ENCODE data around the gene SAA1. TPM values are rescaled to one million over a fixed set of nuclear protein-coding genes. Genes with fewer than 3 reads are reported as not detected.

Gene SAA1
- total RNA-seq, 2 donors from 2014 or later, result not detected

DNA sequence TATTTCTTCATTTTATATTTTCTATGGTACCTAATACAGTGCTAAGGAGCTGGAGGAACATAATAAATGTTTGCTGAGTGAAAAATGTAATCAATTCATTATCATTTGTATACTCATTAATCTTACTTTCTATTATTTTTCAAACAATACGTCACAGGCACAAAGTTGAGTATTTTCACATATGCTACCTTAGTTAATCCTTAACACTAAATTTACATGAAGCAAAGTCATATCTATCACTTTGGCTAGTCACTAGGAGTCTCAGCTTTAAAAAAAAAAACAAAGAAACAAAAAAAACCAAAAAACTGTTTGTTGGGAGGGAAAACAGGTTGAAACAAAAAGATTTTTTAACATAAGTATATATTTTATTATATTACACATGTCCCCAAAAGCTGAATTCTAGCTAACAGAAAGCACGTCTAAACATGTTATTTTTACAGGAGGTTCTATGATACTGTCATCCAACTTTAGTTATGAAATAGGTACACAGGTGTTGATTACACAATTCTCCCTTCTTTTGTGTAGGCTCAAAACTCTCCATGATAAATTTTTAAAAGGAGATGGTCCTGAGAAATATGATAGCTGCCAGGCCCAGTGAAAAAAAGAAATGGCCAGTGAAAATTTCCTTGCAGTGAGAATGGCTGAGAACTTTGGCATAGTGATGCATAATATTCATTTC lies 41.5 kb downstream of the SAA1 start:
- Mint-ChIP-seq H3K27me3 (no peaks in the 10 kb centered on the region), H3K27ac (no peak overlapping the region), H3K4me3 (no peak overlapping the region), H3K4me1 (ENCODE audit: low read depth in 2 of 2) (no peaks in the 10 kb centered on the region), H3K36me3 (peaks cover 17% of the 10 kb centered on the region), H3K9me3 (no peaks in the 10 kb centered on the region)
- DNase-seq (ENCODE audit: low spot score) (no peak), ATAC-seq (no peak)

DNA sequence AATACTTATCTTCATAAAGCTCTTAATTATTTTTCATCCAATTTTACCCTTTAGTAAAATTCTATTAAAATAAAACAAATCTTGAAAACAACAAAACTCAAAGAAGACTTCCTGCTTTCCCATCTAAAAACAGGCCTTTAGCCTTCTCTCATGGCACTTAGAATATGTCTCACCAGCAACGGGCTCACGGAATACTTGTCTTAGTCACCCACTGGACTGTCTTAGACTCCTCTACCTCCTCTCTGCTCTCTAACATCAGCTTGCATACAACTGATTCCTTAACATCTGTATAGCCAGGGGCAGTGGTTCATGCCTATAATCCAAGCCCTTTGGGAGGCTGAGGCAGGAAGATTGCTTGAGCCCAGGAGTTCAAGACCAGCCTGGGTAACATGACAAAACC lies 42.2 kb downstream of the SAA1 start:
- ATAC-seq (no peak), DNase-seq (ENCODE audit: low spot score) (no peak)
- Mint-ChIP-seq H3K27ac (no peak overlapping the region), H3K4me3 (no peak overlapping the region), H3K4me1 (ENCODE audit: low read depth in 2 of 2) (no peaks in the 10 kb centered on the region), H3K36me3 (peaks cover 17% of the 10 kb centered on the region), H3K9me3 (no peaks in the 10 kb centered on the region), H3K27me3 (no peaks in the 10 kb centered on the region)

DNA sequence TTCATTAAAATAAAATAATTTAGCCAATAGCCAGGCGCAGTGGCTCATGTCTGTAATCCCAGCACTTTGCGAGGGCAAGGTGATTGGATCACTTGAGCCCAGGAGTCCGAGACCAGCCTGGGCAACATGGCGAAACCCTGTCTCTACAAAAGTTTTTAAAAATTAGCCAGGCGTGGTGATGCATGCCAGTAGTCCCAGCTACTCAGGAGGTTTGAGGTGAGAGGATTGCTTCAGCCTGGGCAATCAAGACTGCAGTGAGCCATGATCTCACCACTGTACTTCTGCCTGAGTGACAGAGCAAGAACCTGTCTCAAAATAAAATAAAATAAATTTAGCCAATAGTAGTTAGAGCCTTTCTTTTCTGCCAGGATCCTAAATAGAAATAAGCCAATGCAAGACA lies 43.6 kb downstream of the SAA1 start:
- no peak overlapping the region for H3K4me3 Mint-ChIP-seq
- ATAC-seq (no peak), DNase-seq (ENCODE audit: low spot score) (no peak)
- H3K27ac Mint-ChIP-seq, result no peak overlapping the region
- no peaks in the 10 kb centered on the region for H3K9me3 Mint-ChIP-seq
- no peaks in the 10 kb centered on the region for H3K4me1 Mint-ChIP-seq (ENCODE audit: low read depth in 2 of 2)
- peaks cover 17% of the 10 kb centered on the region for H3K36me3 Mint-ChIP-seq
- no peaks in the 10 kb centered on the region for H3K27me3 Mint-ChIP-seq

DNA sequence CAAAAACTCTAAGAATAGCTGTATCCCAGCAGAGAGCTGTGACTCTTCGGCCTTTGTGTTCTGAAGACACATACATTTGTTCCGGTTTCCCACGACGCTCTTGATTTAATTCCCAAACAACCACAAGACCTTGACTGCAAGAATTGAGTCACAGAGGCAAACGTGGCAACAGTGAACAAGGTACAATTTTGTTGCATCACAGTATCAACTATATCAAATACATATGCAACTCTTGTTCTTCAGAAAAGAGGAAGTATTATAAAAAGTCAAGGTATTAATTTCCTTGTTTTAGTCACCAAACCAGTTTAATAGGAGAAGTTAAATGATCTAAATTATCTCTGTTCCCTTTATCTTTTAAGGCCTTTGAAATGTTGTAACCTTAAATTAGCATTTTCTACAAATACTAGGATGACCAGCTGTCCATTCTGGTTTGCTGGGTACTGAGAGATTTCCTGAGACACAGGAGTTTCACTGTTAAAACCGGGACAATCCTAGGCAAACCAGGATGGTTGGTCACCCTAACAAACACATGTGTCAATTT lies 44.8 kb downstream of the SAA1 start:
- Mint-ChIP-seq H3K27me3 (no peaks in the 10 kb centered on the region), H3K4me1 (ENCODE audit: low read depth in 2 of 2) (no peaks in the 10 kb centered on the region), H3K36me3 (peaks cover 17% of the 10 kb centered on the region), H3K4me3 (no peak overlapping the region), H3K27ac (no peak overlapping the region), H3K9me3 (no peaks in the 10 kb centered on the region)
- no peak for DNase-seq (ENCODE audit: low spot score)
- ATAC-seq, result no peak

DNA sequence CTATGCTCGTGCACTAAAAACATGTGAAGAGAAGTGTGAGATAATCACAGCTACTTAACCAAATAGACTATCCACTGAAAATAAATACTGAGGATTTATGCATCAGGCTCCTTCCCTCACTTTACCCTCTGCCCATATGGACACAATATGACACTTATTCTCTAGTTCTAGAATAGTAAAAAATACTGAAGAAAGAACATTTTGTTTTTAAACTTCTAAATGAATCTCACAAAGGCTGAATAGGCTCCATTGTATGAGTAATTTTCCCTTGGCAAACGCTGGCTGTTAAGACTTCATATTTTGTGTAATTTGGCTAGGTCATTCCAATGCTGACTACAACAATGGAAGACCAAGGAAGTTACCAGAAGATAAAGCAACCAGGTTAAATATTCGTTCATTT lies 45.9 kb downstream of the SAA1 start:
- no peak for ATAC-seq
- Mint-ChIP-seq H3K4me3 (no peak overlapping the region), H3K9me3 (no peaks in the 10 kb centered on the region), H3K27me3 (no peaks in the 10 kb centered on the region), H3K4me1 (ENCODE audit: low read depth in 2 of 2) (no peaks in the 10 kb centered on the region), H3K36me3 (peaks cover 7% of the 10 kb centered on the region), H3K27ac (no peak overlapping the region)
- no peak for DNase-seq (ENCODE audit: low spot score)

DNA sequence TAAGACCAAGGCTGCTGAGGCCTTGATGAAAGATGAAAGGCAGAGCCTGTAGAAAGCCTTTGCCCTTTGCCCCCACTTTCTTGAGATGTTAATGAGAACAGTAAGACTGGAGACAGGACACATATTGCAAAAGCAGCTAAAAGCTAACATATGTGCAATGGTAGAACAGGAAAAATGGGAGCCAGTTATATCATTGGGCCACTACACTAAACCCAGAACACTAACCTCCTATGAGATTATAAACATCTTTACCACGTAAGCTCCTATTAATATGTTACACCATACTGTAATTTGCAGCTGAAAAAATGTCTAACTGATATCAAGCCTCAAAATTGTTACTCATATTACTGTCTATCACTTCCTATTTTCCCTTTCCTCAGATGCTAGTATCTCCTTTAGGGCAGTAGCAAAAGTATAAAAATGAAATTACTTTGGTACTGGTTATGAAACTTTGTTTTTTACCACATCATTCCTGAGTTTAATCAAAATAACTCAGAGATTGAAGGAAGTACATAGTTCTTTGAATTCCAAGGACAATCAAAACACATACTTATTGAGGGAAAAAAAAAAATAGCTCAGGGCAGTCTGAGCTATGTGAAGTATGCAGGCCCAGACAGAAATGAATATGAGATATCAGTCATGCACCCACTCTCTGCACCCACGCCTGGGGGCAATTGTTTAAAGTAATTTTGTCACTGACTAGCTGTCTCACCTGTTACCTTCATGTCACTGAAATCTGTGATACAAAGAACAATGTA lies 46.8 kb downstream of the SAA1 start:
- no peak for DNase-seq (ENCODE audit: low spot score)
- Mint-ChIP-seq H3K9me3 (no peaks in the 10 kb centered on the region), H3K36me3 (peaks cover 6% of the 10 kb centered on the region), H3K27ac (no peak overlapping the region), H3K4me3 (no peak overlapping the region), H3K4me1 (ENCODE audit: low read depth in 2 of 2) (no peaks in the 10 kb centered on the region), H3K27me3 (no peaks in the 10 kb centered on the region)
- no peak for ATAC-seq

DNA sequence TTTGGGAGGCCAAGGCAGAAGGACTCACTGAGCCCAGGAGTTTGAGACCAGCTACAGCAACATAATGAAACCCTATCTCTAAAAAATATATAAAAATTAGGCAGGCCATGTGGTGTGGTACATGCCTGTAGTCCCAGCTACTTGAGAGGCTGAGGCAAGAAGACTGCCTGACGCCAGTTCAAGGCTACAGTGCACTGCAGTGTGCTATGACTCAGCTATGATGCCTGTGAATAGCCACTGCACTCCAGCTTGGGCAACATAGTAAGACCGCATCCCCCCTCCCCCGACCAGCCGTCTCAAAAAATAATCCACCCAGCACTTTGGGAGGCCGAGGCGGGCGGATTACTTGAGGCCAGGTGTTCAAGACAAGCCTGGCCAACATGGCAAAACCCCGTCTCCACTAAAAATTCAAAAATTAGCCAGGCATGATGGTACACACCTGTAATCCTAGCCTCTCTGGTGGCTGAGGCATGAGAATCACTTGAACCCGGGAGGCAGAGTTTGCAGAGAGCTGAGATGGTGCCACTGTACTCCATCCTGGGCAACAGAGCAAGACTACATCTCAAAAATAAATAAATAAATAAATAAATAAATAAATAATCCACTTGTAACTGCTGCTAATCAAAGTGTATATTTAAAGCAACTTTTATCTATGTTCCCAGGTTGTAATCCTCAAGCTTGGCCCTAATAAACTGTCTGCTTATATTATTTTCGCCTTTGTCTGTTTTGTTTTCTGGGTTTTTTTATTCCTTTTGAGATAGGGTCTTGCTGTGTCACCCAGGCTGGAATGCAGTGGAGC lies 48.1 kb downstream of the SAA1 start:
- Mint-ChIP-seq H3K9me3 (no peaks in the 10 kb centered on the region), H3K27ac (no peak overlapping the region), H3K4me3 (no peak overlapping the region), H3K4me1 (ENCODE audit: low read depth in 2 of 2) (peaks cover 2 to 5% of the 10 kb centered on the region in 2 donors), H3K36me3 (peaks cover 6% of the 10 kb centered on the region), H3K27me3 (no peaks in the 10 kb centered on the region)
- peak in 1 of 2 donors; percentile 27 for ATAC-seq
- DNase-seq (ENCODE audit: low spot score), result no peak

DNA sequence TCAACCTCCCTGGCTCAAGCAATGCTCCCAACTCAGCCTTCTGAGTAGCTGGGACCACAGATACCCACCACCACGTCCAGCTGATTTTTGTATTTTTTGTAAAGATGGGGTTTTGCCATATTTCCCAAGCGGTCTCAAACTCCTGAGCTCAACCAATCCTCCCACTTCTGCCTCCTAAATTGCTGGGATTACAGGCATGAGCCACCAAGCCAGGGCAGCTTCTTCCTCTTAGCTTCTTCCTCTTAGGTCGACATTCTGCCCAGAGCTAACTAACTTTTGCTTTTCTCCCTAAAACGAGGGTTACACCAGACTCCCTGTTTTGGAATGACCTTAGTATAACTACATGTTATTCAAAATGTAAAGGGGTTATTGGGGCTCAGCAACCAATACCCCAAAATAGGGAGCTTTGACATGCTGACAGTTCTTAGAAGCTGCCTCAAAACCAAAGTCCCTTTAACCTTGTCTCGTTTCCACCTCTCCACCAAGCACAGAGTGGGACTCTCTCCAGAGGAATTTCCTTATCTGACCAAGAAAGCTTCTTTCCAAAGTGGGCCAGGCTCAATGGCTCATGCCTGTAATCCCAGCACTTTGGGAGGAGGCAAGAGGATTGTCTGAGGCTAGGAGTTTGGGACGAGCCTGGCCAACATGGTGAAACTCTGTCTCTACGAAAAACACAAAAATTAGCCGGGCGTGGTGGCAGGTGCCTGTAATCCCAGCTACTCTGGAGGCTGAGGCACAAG lies 48.9 kb downstream of the SAA1 start:
- ATAC-seq, result no peak
- Mint-ChIP-seq H3K4me1 (ENCODE audit: low read depth in 2 of 2) (peaks cover 9 to 13% of the 10 kb centered on the region in 2 donors), H3K36me3 (peaks cover 6% of the 10 kb centered on the region), H3K27me3 (no peaks in the 10 kb centered on the region), H3K27ac (peak overlapping the region in 1 of 2 donors; percentile 59), H3K9me3 (no peaks in the 10 kb centered on the region), H3K4me3 (no peak overlapping the region)
- DNase-seq (ENCODE audit: low spot score), result no peak

DNA sequence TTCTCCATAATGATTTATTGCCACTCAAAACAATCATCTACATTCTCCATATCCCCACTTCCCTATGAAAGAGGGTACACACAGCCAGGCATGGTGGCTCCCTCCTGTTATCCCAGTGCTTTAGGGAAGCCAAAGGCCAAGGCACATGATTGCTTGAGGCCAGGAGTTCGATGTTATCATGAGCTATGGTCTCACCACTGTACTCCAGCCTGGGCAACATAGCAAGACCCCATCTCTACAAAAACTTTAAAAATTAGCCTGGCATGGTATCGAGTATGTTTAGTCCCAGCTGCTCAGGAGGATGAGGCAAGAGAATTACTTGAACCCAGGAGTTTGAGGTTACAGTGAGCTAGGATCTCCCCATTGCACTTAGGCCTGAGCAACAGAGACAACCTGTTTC lies 49.8 kb downstream of the SAA1 start:
- Mint-ChIP-seq H3K9me3 (no peaks in the 10 kb centered on the region), H3K27ac (no peak overlapping the region), H3K4me1 (ENCODE audit: low read depth in 2 of 2) (peaks cover 15 to 22% of the 10 kb centered on the region in 2 donors), H3K27me3 (no peaks in the 10 kb centered on the region), H3K4me3 (no peak overlapping the region), H3K36me3 (peaks cover 2% of the 10 kb centered on the region)
- no peak for DNase-seq (ENCODE audit: low spot score)
- no peak for ATAC-seq

DNA sequence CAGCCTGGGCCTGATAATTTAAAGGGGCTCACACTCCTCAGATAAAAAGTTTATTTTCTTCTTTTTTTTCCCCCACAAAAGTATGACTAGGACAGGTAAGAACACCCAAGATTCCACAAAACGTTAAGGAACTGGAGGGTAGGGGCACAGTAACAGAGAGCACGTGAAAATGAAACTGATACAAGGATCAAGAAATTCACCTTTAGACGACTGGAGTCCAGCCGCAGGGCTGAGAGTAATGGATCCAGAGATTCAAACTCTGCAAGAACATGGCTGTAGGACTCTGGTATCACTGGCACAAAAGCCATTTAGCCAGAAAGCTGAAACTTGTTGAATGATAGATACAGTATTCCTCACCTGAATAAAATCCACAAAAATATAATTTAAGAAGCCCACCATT lies 51.5 kb downstream of the SAA1 start:
- Mint-ChIP-seq H3K4me3 (no peak overlapping the region), H3K36me3 (no peaks in the 10 kb centered on the region), H3K27me3 (no peaks in the 10 kb centered on the region), H3K9me3 (no peaks in the 10 kb centered on the region), H3K27ac (no peak overlapping the region), H3K4me1 (ENCODE audit: low read depth in 2 of 2) (peaks cover 24 to 38% of the 10 kb centered on the region in 2 donors)
- DNase-seq (ENCODE audit: low spot score), result no peak
- ATAC-seq, result no peak

Other genes with a start within 250 kb of the SAA1 start
- 1 to 10 TPM in 1 of 2 donors, under 1 TPM in 1; 0.36 to 1.2 TPM for gene TPH1, start 220.0 kb upstream of the SAA1 start, total RNA-seq
- gene SAAL1, start 160.2 kb upstream of the SAA1 start, total RNA-seq, result 10 to 100 TPM; 25.7 to 38.0 TPM
- not detected for gene MRGPRX3, start 133.7 kb upstream of the SAA1 start, total RNA-seq
- not detected for gene MRGPRX4, start 93.4 kb upstream of the SAA1 start, total RNA-seq
- not detected for gene SAA4, start 29.5 kb upstream of the SAA1 start, total RNA-seq
- not detected for gene SAA2, start 17.6 kb upstream of the SAA1 start, total RNA-seq
- 10 to 100 TPM; 16.5 to 21.3 TPM for gene HPS5, start 55.9 kb downstream of the SAA1 start, total RNA-seq
- 10 to 100 TPM; 46.8 to 50.0 TPM for gene GTF2H1, start 56.3 kb downstream of the SAA1 start, total RNA-seq
- 1,000 to 10,000 TPM in 1 of 2 donors, 100 to 1,000 TPM in 1; 958 to 1,144 TPM for gene LDHA, start 128.3 kb downstream of the SAA1 start, total RNA-seq
- gene LDHC, start 146.1 kb downstream of the SAA1 start, total RNA-seq, result not detected
- not detected for gene LDHAL6A, start 189.6 kb downstream of the SAA1 start, total RNA-seq